ENCODE measurements around the gene INTS14. TPM values are rescaled to one million over a fixed set of nuclear protein-coding genes. Genes with fewer than 3 reads are reported as not detected.
A peak's percentile ranks its signal among the peaks of the same experiment; 100 is the strongest.

The INTS14 gene
- total and polyA plus RNA-seq, 9 of the 15 experiments (the other 6 are each of a cell fraction or from before 2014, with no cell fraction given) = 30.5 to 92.4 (median 46.5) TPM

GRCh38 chr15:65610871-65611718 lies at the start of gene INTS14 (continued):
- TF ChIP-seq ZNF253 (CRISPR knock-in tag; conservative IDR thresholded peaks at IDR 0.05) = no peak
- TF ChIP-seq HBP1 (CRISPR knock-in tag; IDR thresholded peaks at IDR 0.05) = 0 out of 2 replicates have a peak, but pooled peaks have one; percentile 31
- 0 out of 2 replicates have a peak, but pooled peaks have one; percentile 49 for TF ChIP-seq DMBX1 (CRISPR knock-in tag; IDR thresholded peaks at IDR 0.05; ENCODE audit: borderline replicate concordance)
- TF ChIP-seq CHAMP1 (IDR thresholded peaks at IDR 0.05) = peak; percentile 83; the same call in 1 of the 2 replicates
- TF ChIP-seq NR1H2 (CRISPR knock-in tag; IDR thresholded peaks at IDR 0.05) = no peak; the same call in 1 of the 2 replicates
- TF ChIP-seq TAL1 (IDR thresholded peaks at IDR 0.05) = no peak; the same call in 1 of the 2 replicates
- peak; percentile 95 for TF ChIP-seq SIN3B (IDR thresholded peaks at IDR 0.05; ENCODE audit: low read depth)
- TF ChIP-seq MYC (IDR thresholded peaks at IDR 0.05; ENCODE audit: low read depth, low read length) = peak; percentile 90
- peak; percentile 87 for TF ChIP-seq MYC (CRISPR knock-in tag; IDR thresholded peaks at IDR 0.05; ENCODE audit: borderline replicate concordance, low read depth)
- TF ChIP-seq FUS (optimal IDR thresholded peaks at IDR 0.05; ENCODE audit: low read depth, low read length) = no peak
- peak; percentile 96 for TF ChIP-seq PHF8 (IDR thresholded peaks at IDR 0.05; ENCODE audit: borderline replicate concordance, low read length)
